HepG2 (cell line): Measurements from ENCODE around the gene AGAP1. TPM values are rescaled to one million over a fixed set of nuclear protein-coding genes. Genes with fewer than 3 reads are reported as not detected.

Source experiments
- ATAC-seq: fragments of 200-7000 bp; cut with Tn5 transposase; 3 replicates; pipeline ENCODE4 v1.9.1; 2020; ENCODE audit warnings: mild to moderate bottlenecking, moderate library complexity
- BruUV-seq: library from RNA; stranded (reverse); fragments of 400-500 nt; replicated peaks from 2 replicates; lab custom pipeline; 2021; lab: Mats Ljungman, UMichigan
- CTCF ChIA-PET: fragments of 300-600 bp; formaldehyde crosslinking; extraction: SDS; loops from one replicate; lab custom pipeline; 2021; ENCODE audit warnings: low total read pairs, inconsistent platforms, low intra/inter-chr PET ratio; lab: Yijun Ruan, JAX
- POLR2A ChIA-PET: fragments of 350-600 bp; sonication (Branson Sonifier 250); formaldehyde crosslinking; loops from one replicate; lab custom pipeline; 2020; ENCODE audit warnings: antibody characterized with exemption, inconsistent platforms; lab: Yijun Ruan, JAX
- DNase-seq: peaks from one replicate; pipeline ENCODE4 v3.0.0-alpha.2; 2015; ENCODE audit warnings: low spot score
- FAIRE-seq: peaks from 3 replicates; lab custom pipeline; 2011; peaks lifted over from hg19 to GRCh38; lab: Jason Lieb, UNC
- H2AFZ ChIP-seq: one replicate; pipeline ENCODE4 v1.6.1; 2011; ENCODE audit warnings: low read length, inconsistent platforms
- H3K27ac ChIP-seq: fragments of 300-600 bp; 3 replicates; pipeline ENCODE4 v1.8.0; 2011; ENCODE audit warnings: mixed run types, mild to moderate bottlenecking, mixed read lengths, low read length, inconsistent platforms; ENCODE audit not compliant: insufficient read depth; ENCODE audit errors: extremely low read length
- H3K27me3 ChIP-seq, 2 experiments: fragments of 200-600 bp in 1 of 2; 2 replicates in 1 of 2; 3 replicates in 1 of 2; pipeline versions ENCODE4 v1.6.0 to v1.8.0; 2011; ENCODE audit warnings: low read length in 2 of 2, mild to moderate bottlenecking in 2 of 2, moderate library complexity in 2 of 2, inconsistent platforms in 1 of 2; ENCODE audit not compliant: insufficient read depth in 2 of 2, control insufficient read depth in 1 of 2
- H3K36me3 ChIP-seq, 2 experiments: fragments of 200-600 bp in 1 of 2; replicated peaks in 1 of 2; 2 replicates in 1 of 2; 3 replicates in 1 of 2; pipeline versions ENCODE4 v1.5.1 to v1.8.0; 2011; ENCODE audit warnings: low read length in 2 of 2, inconsistent platforms in 1 of 2; ENCODE audit not compliant: insufficient read depth in 2 of 2, control insufficient read depth in 1 of 2
- H3K4me1 ChIP-seq: 2 replicates; pipeline ENCODE4 v1.5.1; 2012; ENCODE audit warnings: low read length, inconsistent platforms; ENCODE audit not compliant: insufficient read depth
- H3K4me2 ChIP-seq: 2 replicates; pipeline ENCODE4 v1.6.0; 2011; ENCODE audit warnings: low read depth, low read length, inconsistent platforms
- H3K4me3 ChIP-seq, 3 experiments: fragments of 200-600 bp in 1 of 3; sonication (generic), shearing (Covaris generic) in 1 of 3; replicated peaks in 1 of 3; 2 replicates each; pipeline ENCODE4 v1.5.1; 2011 to 2016; ENCODE audit warnings: low read length in 3 of 3, inconsistent platforms in 2 of 3, low read depth in 2 of 3, mild to moderate bottlenecking in 2 of 3, control low read depth in 1 of 3, mixed read lengths in 1 of 3; ENCODE audit not compliant: insufficient read depth in 1 of 3
- H3K79me2 ChIP-seq: one replicate; pipeline ENCODE4 v1.6.1; 2011; ENCODE audit warnings: low read length, inconsistent platforms; ENCODE audit not compliant: insufficient read depth
- H3K9ac ChIP-seq: 2 replicates; pipeline ENCODE4 v1.6.0; 2011; ENCODE audit warnings: mild to moderate bottlenecking, low read depth, low read length, inconsistent platforms; ENCODE audit not compliant: insufficient read depth
- H3K9me3 ChIP-seq: 2 replicates; pipeline ENCODE4 v1.5.1; 2012; ENCODE audit warnings: mild to moderate bottlenecking, low read length
- H4K20me1 ChIP-seq: 2 replicates; pipeline ENCODE4 v1.6.0; 2011; ENCODE audit warnings: inconsistent platforms, mild to moderate bottlenecking, low read length, moderate library complexity; ENCODE audit not compliant: insufficient read depth
- CEBPB ChIP-seq: IDR thresholded peaks from 2 replicates; pipeline ENCODE4 v1.6.1; 2011; ENCODE audit warnings: low read depth, low read length, improper control_type of control experiment, borderline replicate concordance
- HDAC6 ChIP-seq: fragments of 200-600 bp; sonication (generic); IDR thresholded peaks from 2 replicates; pipeline ENCODE4 v1.7.0; 2017; ENCODE audit warnings: mild to moderate bottlenecking, antibody characterized with exemption, low read length, low read depth
- SNAI1 ChIP-seq: sonication (generic); formaldehyde crosslinking; IDR thresholded peaks from 2 replicates; pipeline ENCODE4 v1.5.0; 2020; ENCODE audit warnings: mild to moderate bottlenecking, missing genetic modification reagents, borderline replicate concordance
- ZFP82 ChIP-seq: sonication (generic); formaldehyde crosslinking; IDR thresholded peaks from 2 replicates; pipeline ENCODE4 v1.5.1; 2020; ENCODE audit warnings: mild to moderate bottlenecking, missing genetic modification reagents, borderline replicate concordance
- ZKSCAN1 ChIP-seq: fragments of 150-350 bp; IDR thresholded peaks from 2 replicates; pipeline ENCODE4 v1.6.1; 2014; ENCODE audit warnings: low read length
- ZKSCAN5 ChIP-seq: sonication (generic); formaldehyde crosslinking; IDR thresholded peaks from 2 replicates; pipeline ENCODE4 v1.5.1; 2020; ENCODE audit warnings: mild to moderate bottlenecking, missing genetic modification reagents
- ZNF230 ChIP-seq: sonication (generic); formaldehyde crosslinking; IDR thresholded peaks from 2 replicates; pipeline ENCODE4 v1.4.0; 2020; ENCODE audit warnings: mild to moderate bottlenecking, missing genetic modification reagents
- ZNF292 ChIP-seq: sonication (generic); formaldehyde crosslinking; IDR thresholded peaks from 2 replicates; pipeline ENCODE4 v1.8.1; 2022; ENCODE audit warnings: mild to moderate bottlenecking, low read depth, missing genetic modification reagents, borderline replicate concordance
- ZNF33A ChIP-seq: sonication (generic); formaldehyde crosslinking; IDR thresholded peaks from 2 replicates; pipeline ENCODE4 v1.5.1; 2020; ENCODE audit warnings: missing genetic modification reagents, mild to moderate bottlenecking, moderate library complexity, borderline replicate concordance
- ZNF766 ChIP-seq: sonication (generic); formaldehyde crosslinking; IDR thresholded peaks from 2 replicates; pipeline ENCODE4 v1.5.0; 2020; ENCODE audit warnings: missing genetic modification reagents, borderline replicate concordance
- WGBS: methylation state at CpG from one replicate; pipeline ENCODE4 v1.1.6; 2017; ENCODE audit warnings: low lambda C conversion rate; 5-methylcytosine and 5-hydroxymethylcytosine counted together
- in situ Hi-C: cut with HindIII; loops from 2 replicates; pipeline ENCODE4 v1.10.0; 2017; ENCODE audit warnings: low pct_unique_long_range_greater_than_20kb; ENCODE audit not compliant: extremely low pct_ligation_motif_present
- intact Hi-C: fragments of 100-400 bp; cut with micrococcal nuclease; formaldehyde crosslinking; loops from one replicate; pipeline ENCODE4 v1.10.0; 2022; ENCODE audit not compliant: unreplicated experiment
- polyA plus RNA-seq, 8 experiments: library from polyadenylated mRNA; depleted of rRNA in 3 of 8; stranded (reverse) in 7 of 8; unstranded in 1 of 8; fragments of >200 nt; fragmentation: Illumina TruSeq in 4 of 8; extraction: Trizol in 4 of 8; gene quantifications; 2 replicates each; pipeline versions ENCODE4 v1.2.1 to v1.2.3, GENCODE V29; 2011 to 2016; ENCODE audit warnings: low read depth in 4 of 8, missing spikeins in 1 of 8, mixed read lengths in 1 of 8; ENCODE audit not compliant: insufficient read depth in 1 of 8
- total RNA-seq, 5 experiments: library from RNA; depleted of rRNA; stranded (reverse); fragments of >200 nt; fragmentation: Illumina TruSeq; extraction: Trizol; gene quantifications; 2 replicates each; pipeline ENCODE4 v1.2.3, GENCODE V29; 2016; ENCODE audit warnings: low read depth in 1 of 5
- TF ChIP-seq, protein P1 (sequence below), 2 experiments: fragments of 450-650 bp in 1 of 2; sonication (generic) in 1 of 2; formaldehyde crosslinking in 1 of 2; IDR thresholded peaks; 2 replicates each; pipeline versions ENCODE4 v1.6.1 to v1.8.0; 2016 to 2022; ENCODE audit warnings: antibody characterized with exemption in 1 of 2, mild to moderate bottlenecking in 1 of 2, missing genetic modification reagents in 1 of 2

Gene AGAP1
- total and polyA plus RNA-seq, 2 of the 13 experiments (the other 11 are each of a cell fraction or from before 2014, with no cell fraction given), result 21.2 to 32.7 TPM

DNA sequence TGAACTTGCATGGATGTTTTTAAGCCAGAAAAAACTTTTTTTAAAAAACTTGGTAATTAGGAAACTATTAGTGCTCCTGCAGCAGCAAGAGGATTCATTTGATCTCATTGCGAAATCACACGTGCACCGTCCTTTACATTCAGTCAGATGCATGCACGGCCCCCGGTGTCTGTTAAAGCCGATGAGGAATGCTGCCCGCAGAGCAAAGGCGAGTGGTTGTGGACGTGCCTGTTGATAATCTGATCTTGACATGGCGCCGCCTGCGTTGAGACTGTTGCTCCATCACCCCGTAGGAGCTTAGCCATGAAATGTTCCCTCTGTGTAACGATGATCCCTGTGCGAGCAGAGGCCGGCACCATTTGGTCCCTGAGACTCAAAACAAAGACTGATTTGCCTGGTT, 374.4 kb downstream of the AGAP1 start:
- POLR2A ChIA-PET, result no interaction called here
- CTCF ChIA-PET, result no interaction called here

DNA sequence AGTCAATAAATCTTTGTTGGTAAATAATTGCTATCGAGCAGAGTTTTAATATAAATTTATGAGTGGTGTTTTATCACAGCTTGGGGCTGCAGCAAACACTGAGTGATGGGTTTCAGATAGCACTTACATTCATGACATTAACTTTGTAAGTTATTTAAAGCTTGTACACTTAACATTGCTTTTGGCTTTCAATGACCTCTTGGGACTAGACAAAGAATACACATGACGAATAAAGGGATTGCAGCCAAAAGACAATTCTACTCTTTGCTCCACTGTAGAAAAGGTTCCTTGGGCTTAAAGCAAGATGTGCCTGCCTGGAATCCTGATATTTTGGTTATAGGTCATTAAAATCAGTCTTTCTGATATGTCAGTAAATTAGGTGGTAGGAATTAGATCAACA, 374.8 kb downstream of the AGAP1 start:
- no peaks in the 10 kb centered on the region for H3K27me3 ChIP-seq
- no peak for DNase-seq
- intact Hi-C loops, result no loop called here
- H3K9me3 ChIP-seq, result no peaks in the 10 kb centered on the region
- no peak for FAIRE-seq
- in situ Hi-C loops, result no loop called here
- no peak overlapping the region for H3K27ac ChIP-seq
- H3K4me2 ChIP-seq, result no peak overlapping the region
- H3K9ac ChIP-seq, result no peak overlapping the region
- 98% methylated on average over 2 of the region's 2 CpGs for WGBS
- no peak for ATAC-seq
- BruUV-seq, result no TSS peak
- POLR2A ChIA-PET, result no interaction called here
- H4K20me1 ChIP-seq, result no peaks in the 10 kb centered on the region
- H2AFZ ChIP-seq, result no peak overlapping the region
- no peaks in the 10 kb centered on the region for H3K79me2 ChIP-seq
- H3K36me3 ChIP-seq, result peaks cover 3 to 5% of the 10 kb centered on the region in 2 experiments; a peak in 1 of 5 replicates
- CTCF ChIA-PET, result no interaction called here
- H3K4me1 ChIP-seq, result no peaks in the 10 kb centered on the region
- H3K4me3 ChIP-seq, result no peak overlapping the region
- TF ChIP-seq ZKSCAN5 (CRISPR knock-in tag) (no peak), ZNF230 (CRISPR knock-in tag) (no peak), ZFP82 (CRISPR knock-in tag) (no peak), ZKSCAN1 (no peak), ZNF292 (CRISPR knock-in tag) (no peak), SNAI1 (CRISPR knock-in tag) (no peak), ZNF766 (CRISPR knock-in tag) (no peak), HDAC6 (no peak)
- TF ChIP-seq, protein P1, sequence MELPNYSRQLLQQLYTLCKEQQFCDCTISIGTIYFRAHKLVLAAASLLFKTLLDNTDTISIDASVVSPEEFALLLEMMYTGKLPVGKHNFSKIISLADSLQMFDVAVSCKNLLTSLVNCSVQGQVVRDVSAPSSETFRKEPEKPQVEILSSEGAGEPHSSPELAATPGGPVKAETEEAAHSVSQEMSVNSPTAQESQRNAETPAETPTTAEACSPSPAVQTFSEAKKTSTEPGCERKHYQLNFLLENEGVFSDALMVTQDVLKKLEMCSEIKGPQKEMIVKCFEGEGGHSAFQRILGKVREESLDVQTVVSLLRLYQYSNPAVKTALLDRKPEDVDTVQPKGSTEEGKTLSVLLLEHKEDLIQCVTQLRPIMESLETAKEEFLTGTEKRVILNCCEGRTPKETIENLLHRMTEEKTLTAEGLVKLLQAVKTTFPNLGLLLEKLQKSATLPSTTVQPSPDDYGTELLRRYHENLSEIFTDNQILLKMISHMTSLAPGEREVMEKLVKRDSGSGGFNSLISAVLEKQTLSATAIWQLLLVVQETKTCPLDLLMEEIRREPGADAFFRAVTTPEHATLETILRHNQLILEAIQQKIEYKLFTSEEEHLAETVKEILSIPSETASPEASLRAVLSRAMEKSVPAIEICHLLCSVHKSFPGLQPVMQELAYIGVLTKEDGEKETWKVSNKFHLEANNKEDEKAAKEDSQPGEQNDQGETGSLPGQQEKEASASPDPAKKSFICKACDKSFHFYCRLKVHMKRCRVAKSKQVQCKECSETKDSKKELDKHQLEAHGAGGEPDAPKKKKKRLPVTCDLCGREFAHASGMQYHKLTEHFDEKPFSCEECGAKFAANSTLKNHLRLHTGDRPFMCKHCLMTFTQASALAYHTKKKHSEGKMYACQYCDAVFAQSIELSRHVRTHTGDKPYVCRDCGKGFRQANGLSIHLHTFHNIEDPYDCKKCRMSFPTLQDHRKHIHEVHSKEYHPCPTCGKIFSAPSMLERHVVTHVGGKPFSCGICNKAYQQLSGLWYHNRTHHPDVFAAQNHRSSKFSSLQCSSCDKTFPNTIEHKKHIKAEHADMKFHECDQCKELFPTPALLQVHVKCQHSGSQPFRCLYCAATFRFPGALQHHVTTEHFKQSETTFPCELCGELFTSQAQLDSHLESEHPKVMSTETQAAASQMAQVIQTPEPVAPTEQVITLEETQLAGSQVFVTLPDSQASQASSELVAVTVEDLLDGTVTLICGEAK (IDR thresholded peaks at IDR 0.05), result no peak
- TF ChIP-seq, protein P1 (CRISPR knock-in tag; IDR thresholded peaks at IDR 0.05), result no peak

More for the DNA sequence above, 374.4 kb downstream of the AGAP1 start:
- Histone ChIP-seq H4K20me1 (no peaks in the 10 kb centered on the region; the same call in 1 of the 2 replicates), H3K9ac (no peak overlapping the region), H3K4me3 (no peak overlapping the region), H3K27me3 (no peaks in the 10 kb centered on the region), H3K4me2 (no peak overlapping the region), H3K4me1 (no peaks in the 10 kb centered on the region), H3K27ac (no peak overlapping the region), H3K36me3 (peaks cover 3 to 5% of the 10 kb centered on the region in 2 experiments; a peak in 1 of 5 replicates), H3K9me3 (no peaks in the 10 kb centered on the region), H3K79me2 (no peaks in the 10 kb centered on the region), H2AFZ (no peak overlapping the region)
- no peak for FAIRE-seq
- no peak for TF ChIP-seq ZNF33A (CRISPR knock-in tag)
- peak; percentile 91 for TF ChIP-seq CEBPB
- in situ Hi-C loops (no loop called here), intact Hi-C loops (no loop called here)
- DNase-seq, result no peak
- 95% methylated on average over 16 of the region's 16 CpGs for WGBS
- no peak for ATAC-seq
- no TSS peak for BruUV-seq
